K562 (cell line): Measurements from ENCODE around the gene FGF14. TPM values are rescaled to one million over a fixed set of nuclear protein-coding genes. Genes with fewer than 3 reads are reported as not detected.

Source experiments
- ATAC-seq: fragments of 200-7000 bp; cut with Tn5 transposase; 3 replicates; pipeline ENCODE4 v1.9.1; 2020; ENCODE audit warnings: moderate library complexity
- BruUV-seq: library from RNA; stranded (reverse); fragments of 400-500 nt; replicated peaks from 2 replicates; lab custom pipeline; 2021; lab: Mats Ljungman, UMichigan
- CTCF ChIA-PET: fragments of 300-600 bp; formaldehyde crosslinking; extraction: SDS; loops from one replicate; lab custom pipeline; 2021; ENCODE audit warnings: low intra/inter-chr PET ratio; lab: Yijun Ruan, JAX
- POLR2A ChIA-PET: fragments of 300-600, 350-650 bp; sonication (Branson Sonifier 250); formaldehyde crosslinking; extraction: SDS; loops from one replicate; lab custom pipeline; 2021; ENCODE audit warnings: antibody characterized with exemption, inconsistent platforms; lab: Yijun Ruan, JAX
- DNase-seq, 4 experiments: peaks; one replicate each; pipeline versions ENCODE4 v3.0.0 to v3.0.0-alpha.2; 2011 to 2018; ENCODE audit warnings: low spot score in 3 of 4, mixed read lengths in 3 of 4; ENCODE audit errors: extremely low read depth in 1 of 4
- FAIRE-seq: peaks from 2 replicates; lab custom pipeline; 2011; peaks lifted over from hg19 to GRCh38; lab: Jason Lieb, UNC
- H2AFZ ChIP-seq: 2 replicates; pipeline ENCODE4 v1.6.0; 2011; ENCODE audit warnings: low read depth, low read length, control low read depth, inconsistent platforms
- H3K27ac ChIP-seq: fragments of 200-600 bp; 3 replicates; pipeline ENCODE4 v1.8.0; 2011; ENCODE audit warnings: low read depth, mild to moderate bottlenecking, control low read depth, inconsistent platforms, low read length, moderate library complexity, mixed read lengths; ENCODE audit errors: extremely low read depth
- H3K27me3 ChIP-seq, 2 experiments: fragments of 300-600 bp in 1 of 2; 2 replicates in 1 of 2; 3 replicates in 1 of 2; pipeline versions ENCODE4 v1.6.0 to v1.8.0; 2011; ENCODE audit warnings: inconsistent platforms in 2 of 2, low read length in 2 of 2, mild to moderate bottlenecking in 1 of 2, mixed read lengths in 1 of 2, moderate library complexity in 1 of 2; ENCODE audit not compliant: control insufficient read depth in 2 of 2, insufficient read depth in 2 of 2
- H3K36me3 ChIP-seq: fragments of 300-600 bp; 3 replicates; pipeline ENCODE4 v1.8.0; 2011; ENCODE audit warnings: mild to moderate bottlenecking, low read length, inconsistent platforms; ENCODE audit not compliant: control insufficient read depth, insufficient read depth
- H3K4me1 ChIP-seq, 2 experiments: fragments of 200-600 bp in 1 of 2; replicated peaks in 1 of 2; 2 replicates in 1 of 2; 3 replicates in 1 of 2; pipeline versions ENCODE4 v1.5.1 to v1.8.0; 2011; ENCODE audit warnings: inconsistent platforms in 2 of 2, low read length in 2 of 2, mild to moderate bottlenecking in 1 of 2, mixed read lengths in 1 of 2, moderate library complexity in 1 of 2; ENCODE audit not compliant: control insufficient read depth in 2 of 2, insufficient read depth in 2 of 2
- H3K4me2 ChIP-seq: 2 replicates; pipeline ENCODE4 v1.6.1; 2011; ENCODE audit warnings: low read length, control low read depth, inconsistent platforms, mixed read lengths; ENCODE audit not compliant: insufficient read depth
- H3K4me3 ChIP-seq: fragments of 200-600 bp; sonication (generic), shearing (Covaris generic); 2 replicates; pipeline ENCODE4 v1.5.1; 2016; ENCODE audit warnings: control low read depth, inconsistent platforms
- H3K79me2 ChIP-seq: fragments of 200-600 bp; 3 replicates; pipeline ENCODE4 v1.8.0; 2011; ENCODE audit warnings: low read length, inconsistent platforms; ENCODE audit not compliant: control insufficient read depth, insufficient read depth
- H3K9ac ChIP-seq, 2 experiments: 2 replicates each; pipeline versions ENCODE4 v1.6.0 to v1.6.1; 2011; ENCODE audit warnings: low read depth in 2 of 2, low read length in 2 of 2, control low read depth in 1 of 2, inconsistent platforms in 1 of 2, mild to moderate bottlenecking in 1 of 2, mixed read lengths in 1 of 2; ENCODE audit not compliant: insufficient read depth in 1 of 2
- H3K9me1 ChIP-seq: one replicate; pipeline ENCODE4 v1.6.0; 2011; ENCODE audit warnings: inconsistent platforms, mild to moderate bottlenecking, low read length, moderate library complexity; ENCODE audit not compliant: control insufficient read depth, insufficient read depth
- H3K9me3 ChIP-seq: replicated peaks from 2 replicates; pipeline ENCODE4 v1.5.1; 2011; ENCODE audit warnings: low read depth, low read length, inconsistent platforms; ENCODE audit not compliant: control insufficient read depth, insufficient read depth
- H4K20me1 ChIP-seq: replicated peaks from 2 replicates; pipeline ENCODE4 v1.6.1; 2011; ENCODE audit warnings: low read length, inconsistent platforms, mixed read lengths; ENCODE audit not compliant: control insufficient read depth, insufficient read depth
- ARID3B ChIP-seq: fragments of 250-450 bp; sonication (Bioruptor Pico); IDR thresholded peaks from 2 replicates; pipeline ENCODE4 v1.4.0; 2020; ENCODE audit warnings: borderline replicate concordance
- CAMTA2 ChIP-seq: fragments of 250-450 bp; sonication (Bioruptor Pico); conservative IDR thresholded peaks from 2 replicates; pipeline ENCODE4 v1.5.1; 2022
- ELK1 ChIP-seq: sonication (generic); formaldehyde crosslinking; IDR thresholded peaks from 2 replicates; pipeline ENCODE4 v1.8.1; 2022; ENCODE audit warnings: missing genetic modification reagents
- KDM5B ChIP-seq: fragments of 200-600 bp; sonication (generic); IDR thresholded peaks from 2 replicates; pipeline ENCODE4 v1.6.1; 2012; ENCODE audit warnings: low read depth, mild to moderate bottlenecking, moderate library complexity, low read length, control low read depth, inconsistent platforms; ENCODE audit not compliant: insufficient replicate concordance
- OTX1 ChIP-seq: fragments of 450-650 bp; formaldehyde crosslinking; IDR thresholded peaks from 2 replicates; pipeline ENCODE4 v1.4.0; 2022; ENCODE audit warnings: mild to moderate bottlenecking
- RBM25 ChIP-seq: fragments of 200-400 bp; formaldehyde crosslinking; IDR thresholded peaks from 2 replicates; pipeline ENCODE4 v1.6.1; 2018; ENCODE audit warnings: low read length, low read depth, moderate library complexity; ENCODE audit not compliant: severe bottlenecking
- SRSF3 ChIP-seq: fragments of 200-400 bp; formaldehyde crosslinking; IDR thresholded peaks from 2 replicates; pipeline ENCODE4 v1.6.1; 2016; ENCODE audit warnings: mild to moderate bottlenecking, low read length, moderate library complexity; ENCODE audit not compliant: insufficient read depth
- ZNF253 ChIP-seq: fragments of 250-450 bp; sonication (Bioruptor Pico); conservative IDR thresholded peaks from 2 replicates; pipeline ENCODE4 v1.6.1; 2021; ENCODE audit warnings: mild to moderate bottlenecking
- ZNF561 ChIP-seq: fragments of 450-650 bp; formaldehyde crosslinking; conservative IDR thresholded peaks from 2 replicates; pipeline ENCODE4 v1.4.0; 2020; ENCODE audit warnings: mild to moderate bottlenecking, moderate library complexity
- ZNF583 ChIP-seq: fragments of 250-450 bp; sonication (Bioruptor Pico); IDR thresholded peaks from 2 replicates; pipeline ENCODE4 v1.4.0; 2020
- ZNF644 ChIP-seq: fragments of 200-800 bp; sonication (Bioruptor generic); IDR thresholded peaks from 2 replicates; pipeline ENCODE4 v1.6.1; 2016; ENCODE audit warnings: low read depth, missing genetic modification characterization, missing compliant biosample characterization
- ZNF699 ChIP-seq: fragments of 250-450 bp; sonication (Bioruptor Pico); IDR thresholded peaks from 2 replicates; pipeline ENCODE4 v1.8.0; 2021; ENCODE audit warnings: mild to moderate bottlenecking, moderate library complexity; ENCODE audit not compliant: insufficient replicate concordance
- ZNF764 ChIP-seq: fragments of 250-450 bp; sonication (Bioruptor Pico); IDR thresholded peaks from 2 replicates; pipeline ENCODE4 v1.4.0; 2020; ENCODE audit warnings: low read depth, mild to moderate bottlenecking, moderate library complexity
- WGBS: fragments of 100-300 bp; shearing (Covaris generic); methylation state at CpG from one replicate; pipeline ENCODE4 v1.1.6; 2016; ENCODE audit warnings: low coverage, mixed read lengths; ENCODE audit not compliant: insufficient coverage; ENCODE audit errors: missing lambda C conversion rate; 5-methylcytosine and 5-hydroxymethylcytosine counted together
- in situ Hi-C: fragments of 300-500 bp; cut with MboI; formaldehyde crosslinking; loops from 4 replicates; pipeline ENCODE4 v1.15.0; 2018; ENCODE audit warnings: inconsistent platforms, mixed read lengths
- intact Hi-C: fragments of 100-400 bp; cut with micrococcal nuclease; formaldehyde crosslinking; loops from 2 replicates; pipeline ENCODE4 v1.14.2; 2022
- polyA plus RNA-seq, 8 experiments: library from polyadenylated mRNA; depleted of rRNA in 4 of 8; stranded (reverse) in 5 of 8; unstranded in 3 of 8; fragments of >200 nt; fragmentation: Nextera tagmentation in 2 of 8; fragmentation: Illumina TruSeq in 1 of 8; extraction: Ambion mirVana in 2 of 8; extraction: Trizol in 1 of 8; gene quantifications; 2 replicates each; pipeline versions ENCODE4 v1.2.1 to v1.2.3, GENCODE V29; 2011 to 2014; ENCODE audit warnings: inconsistent platforms in 1 of 8, missing spikeins in 1 of 8
- total RNA-seq, 7 experiments: library from RNA; depleted of rRNA in 6 of 7; stranded (reverse); fragments of >200 nt in 6 of 7; fragmentation: Illumina TruSeq in 2 of 7; extraction: Trizol in 2 of 7; gene quantifications; 2 replicates each; pipeline versions ENCODE4 v1.2.1 to v1.2.3, GENCODE V29; 2011 to 2021; ENCODE audit warnings: low replicate concordance in 1 of 7
- TF ChIP-seq, protein P1 (sequence below): fragments of 250-450 bp; sonication (Bioruptor Pico); IDR thresholded peaks from 2 replicates; pipeline ENCODE4 v1.5.0; 2021; ENCODE audit warnings: mild to moderate bottlenecking, borderline replicate concordance
- TF ChIP-seq, protein P2 (sequence below): fragments of 450-650 bp; formaldehyde crosslinking; conservative IDR thresholded peaks from 2 replicates; pipeline ENCODE4 v1.4.0; 2022; ENCODE audit warnings: mild to moderate bottlenecking, missing genetic modification characterization
- TF ChIP-seq, protein P3 (sequence below): fragments of 250-450 bp; sonication (Bioruptor Pico); IDR thresholded peaks from 2 replicates; pipeline ENCODE4 v1.9.0; 2021; ENCODE audit warnings: mild to moderate bottlenecking

The FGF14 gene
- total and polyA plus RNA-seq, 9 of the 15 experiments (the other 6 are each of a cell fraction or from before 2014, with no cell fraction given), result not detected

DNA sequence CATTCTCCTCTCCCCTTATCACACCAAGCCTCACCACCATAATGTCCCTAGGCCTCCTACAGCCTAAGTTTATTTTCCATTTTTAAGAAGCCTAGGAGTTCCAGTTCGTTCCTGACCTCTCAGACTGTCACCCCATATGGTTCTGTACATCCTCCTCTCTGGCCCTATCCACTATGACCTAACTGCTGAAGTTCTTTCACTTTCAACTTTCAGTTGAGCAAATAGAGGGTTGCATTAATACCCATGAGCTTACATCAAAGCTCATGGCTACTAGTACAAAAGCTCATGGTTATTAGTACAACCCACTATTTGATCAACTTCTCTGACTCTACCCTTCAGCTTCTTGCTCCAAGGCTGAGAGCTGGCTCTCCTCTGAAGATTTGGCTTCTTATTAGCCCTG, 72.9 kb downstream of the FGF14 start:
- in situ Hi-C loops, result no loop called here
- H3K4me3 ChIP-seq, result no peak overlapping the region
- H3K79me2 ChIP-seq, result no peaks in the 10 kb centered on the region
- no peak overlapping the region for H3K9ac ChIP-seq
- H3K9me1 ChIP-seq, result no peaks in the 10 kb centered on the region
- H3K9me3 ChIP-seq, result no peaks in the 10 kb centered on the region
- H3K4me2 ChIP-seq, result no peak overlapping the region
- FAIRE-seq (no peak), DNase-seq (no peak), ATAC-seq (no peak)
- no peaks in the 10 kb centered on the region for H3K36me3 ChIP-seq
- BruUV-seq, result no TSS peak
- POLR2A ChIA-PET, result no interaction called here
- no peaks in the 10 kb centered on the region for H4K20me1 ChIP-seq
- H2AFZ ChIP-seq, result no peak overlapping the region
- CTCF ChIA-PET, result no interaction called here
- intact Hi-C loops, result no loop called here
- H3K27ac ChIP-seq, result no peak overlapping the region
- WGBS, result no CpG with 5 or more reads among the region's 1 CpG
- no peaks in the 10 kb centered on the region for H3K27me3 ChIP-seq
- no peaks in the 10 kb centered on the region for H3K4me1 ChIP-seq
- TF ChIP-seq, protein P1, sequence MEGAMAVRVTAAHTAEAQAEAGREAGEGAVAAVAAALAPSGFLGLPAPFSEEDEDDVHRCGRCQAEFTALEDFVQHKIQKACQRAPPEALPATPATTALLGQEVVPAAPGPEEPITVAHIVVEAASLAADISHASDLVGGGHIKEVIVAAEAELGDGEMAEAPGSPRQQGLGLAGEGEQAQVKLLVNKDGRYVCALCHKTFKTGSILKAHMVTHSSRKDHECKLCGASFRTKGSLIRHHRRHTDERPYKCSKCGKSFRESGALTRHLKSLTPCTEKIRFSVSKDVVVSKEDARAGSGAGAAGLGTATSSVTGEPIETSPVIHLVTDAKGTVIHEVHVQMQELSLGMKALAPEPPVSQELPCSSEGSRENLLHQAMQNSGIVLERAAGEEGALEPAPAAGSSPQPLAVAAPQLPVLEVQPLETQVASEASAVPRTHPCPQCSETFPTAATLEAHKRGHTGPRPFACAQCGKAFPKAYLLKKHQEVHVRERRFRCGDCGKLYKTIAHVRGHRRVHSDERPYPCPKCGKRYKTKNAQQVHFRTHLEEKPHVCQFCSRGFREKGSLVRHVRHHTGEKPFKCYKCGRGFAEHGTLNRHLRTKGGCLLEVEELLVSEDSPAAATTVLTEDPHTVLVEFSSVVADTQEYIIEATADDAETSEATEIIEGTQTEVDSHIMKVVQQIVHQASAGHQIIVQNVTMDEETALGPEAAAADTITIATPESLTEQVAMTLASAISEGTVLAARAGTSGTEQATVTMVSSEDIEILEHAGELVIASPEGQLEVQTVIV (CRISPR knock-in tag), result no peak
- TF ChIP-seq ZNF699 (CRISPR knock-in tag) (no peak), ZNF764 (CRISPR knock-in tag) (no peak), CAMTA2 (CRISPR knock-in tag) (no peak), ARID3B (no peak), KDM5B (no peak), SRSF3 (no peak), ELK1 (CRISPR knock-in tag) (no peak), ZNF583 (no peak), RBM25 (no peak), ZNF644 (no peak), OTX1 (CRISPR knock-in tag) (no peak), ZNF561 (CRISPR knock-in tag) (no peak), ZNF253 (CRISPR knock-in tag) (no peak)
- TF ChIP-seq, protein P2, sequence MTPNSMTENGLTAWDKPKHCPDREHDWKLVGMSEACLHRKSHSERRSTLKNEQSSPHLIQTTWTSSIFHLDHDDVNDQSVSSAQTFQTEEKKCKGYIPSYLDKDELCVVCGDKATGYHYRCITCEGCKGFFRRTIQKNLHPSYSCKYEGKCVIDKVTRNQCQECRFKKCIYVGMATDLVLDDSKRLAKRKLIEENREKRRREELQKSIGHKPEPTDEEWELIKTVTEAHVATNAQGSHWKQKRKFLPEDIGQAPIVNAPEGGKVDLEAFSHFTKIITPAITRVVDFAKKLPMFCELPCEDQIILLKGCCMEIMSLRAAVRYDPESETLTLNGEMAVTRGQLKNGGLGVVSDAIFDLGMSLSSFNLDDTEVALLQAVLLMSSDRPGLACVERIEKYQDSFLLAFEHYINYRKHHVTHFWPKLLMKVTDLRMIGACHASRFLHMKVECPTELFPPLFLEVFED (CRISPR knock-in tag), result no peak
- TF ChIP-seq, protein P3, sequence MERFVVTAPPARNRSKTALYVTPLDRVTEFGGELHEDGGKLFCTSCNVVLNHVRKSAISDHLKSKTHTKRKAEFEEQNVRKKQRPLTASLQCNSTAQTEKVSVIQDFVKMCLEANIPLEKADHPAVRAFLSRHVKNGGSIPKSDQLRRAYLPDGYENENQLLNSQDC (CRISPR knock-in tag), result no peak
